Kidney (tissue), 14 donors: ENCODE results near the gene OTOP1. TPM values are rescaled to one million over a fixed set of nuclear protein-coding genes. Genes with fewer than 3 reads are reported as not detected.

Source experiments
- DNase-seq, 5 donors: peaks; one replicate each; pipeline ENCODE4 v3.0.0-alpha.2; 2013 to 2020
- FAIRE-seq: peaks from 2 replicates; lab custom pipeline; 2012; peaks lifted over from hg19 to GRCh38; lab: Jason Lieb, UNC
- H3K27ac ChIP-seq, 2 donors: one replicate each; pipeline ENCODE4 v1.7.0; 2013; ENCODE audit warnings: low read depth in 2 of 2, low read length in 2 of 2, inconsistent platforms in 1 of 2
- H3K27me3 ChIP-seq: one replicate; pipeline ENCODE4 v1.7.1; 2013; ENCODE audit warnings: low read length, inconsistent platforms; ENCODE audit not compliant: control insufficient read depth, insufficient read depth
- H3K36me3 ChIP-seq, 3 donors: one replicate each; pipeline versions ENCODE4 v1.7.0 to v1.7.1; 2013; ENCODE audit warnings: low read length in 3 of 3, control low read depth in 1 of 3, inconsistent platforms in 1 of 3; ENCODE audit not compliant: insufficient read depth in 3 of 3, control insufficient read depth in 2 of 3
- H3K4me1 ChIP-seq, 3 donors: one replicate each; pipeline versions ENCODE4 v1.7.0 to v1.7.1; 2013; ENCODE audit warnings: low read length in 3 of 3, inconsistent platforms in 1 of 3, low read depth in 1 of 3; ENCODE audit not compliant: control insufficient read depth in 2 of 3, insufficient read depth in 2 of 3
- H3K4me3 ChIP-seq, 3 donors: one replicate each; pipeline versions ENCODE4 v1.7.0 to v1.8.1; 2013; ENCODE audit warnings: low read length in 3 of 3, control low read depth in 1 of 3, inconsistent platforms in 1 of 3
- H3K9ac ChIP-seq, 3 donors: one replicate each; pipeline versions ENCODE4 v1.7.0 to v1.7.1; 2013; ENCODE audit warnings: low read length in 3 of 3, control low read depth in 1 of 3, inconsistent platforms in 1 of 3
- H3K9me3 ChIP-seq, 3 donors: one replicate each; pipeline versions ENCODE4 v1.7.0 to v1.7.1; 2013; ENCODE audit warnings: low read length in 3 of 3, control low read depth in 1 of 3, inconsistent platforms in 1 of 3; ENCODE audit not compliant: control insufficient read depth in 2 of 3, insufficient read depth in 1 of 3
- CTCF ChIP-seq: IDR thresholded peaks from 3 replicates; pipeline ENCODE4 v1.5.1; 2012; ENCODE audit warnings: mild to moderate bottlenecking, moderate library complexity, borderline replicate concordance; ENCODE audit not compliant: insufficient read depth; ENCODE audit errors: extremely low read depth
- intact Hi-C: fragments of 100-400 bp; cut with DNase I; formaldehyde crosslinking; loops from one replicate; pipeline ENCODE4 v1.11.1; 2022
- polyA plus RNA-seq: library from polyadenylated mRNA; stranded (reverse); fragments of 350-450 nt; fragmentation: Illumina TruSeq; extraction: RNeasy Lipid Tissue Mini Kit (QIAGEN cat#74804); gene quantifications from one replicate; pipeline ENCODE4 v1.2.3, GENCODE V29; 2014; ENCODE audit warnings: low read depth, low replicate concordance; ENCODE audit not compliant: insufficient read depth
- total RNA-seq: library from RNA; stranded (reverse); fragmentation: NEBNext Ultra II Directional; extraction: Animal tissue kit (Norgen Biotek cat#: 25700); gene quantifications from one replicate; pipeline ENCODE4 v1.2.1, GENCODE V29; 2021
- donor health status: control.
- donor health status: control.
- donor health status: control.
- donor health status: control.
- donor health status: control.
- donor health status: DM: yes; HTN: yes; CAD: no.
- donor health status: Normal renal cell carcinoma (clear cell type).

The OTOP1 gene
- total and polyA plus RNA-seq, 2 donors from 2014 or later = not detected

GRCh38 chr4:4248885-4249203 is 22.1 kb upstream of the OTOP1 start:
- Histone ChIP-seq H3K27me3 (no peaks in the 10 kb centered on the region), H3K9me3 (no peaks in the 10 kb centered on the region), H3K27ac (peak overlapping the region; percentile 97 to 98), H3K9ac (peak overlapping the region; percentile 75 to 97 (median 93)), H3K36me3 (peaks cover 5 to 11% (median 8%) of the 10 kb centered on the region in 3 donors), H3K4me1 (peaks cover 4 to 14% (median 13%) of the 10 kb centered on the region in 3 donors), H3K4me3 (peak overlapping the region; percentile 95 to 99 (median 95))
- intact Hi-C loops = no loop called here
- DNase-seq (no peak), FAIRE-seq (no peak)
- no peak for TF ChIP-seq CTCF

GRCh38 chr4:4248029-4248884 is 21.5 kb upstream of the OTOP1 start, which contains the start of gene TMEM128:
Gene TMEM128, minus strand, starts transcription at chr4:4248223. Its CDS starts 21 bp downstream, at chr4:4248202.
- peaks cover 5 to 16% (median 14%) of the 10 kb centered on the region in 3 donors for H3K36me3 ChIP-seq
- no peaks in the 10 kb centered on the region for H3K9me3 ChIP-seq
- DNase-seq (peak; percentile 96 to 98 (median 97)), FAIRE-seq (no peak)
- intact Hi-C loops = no loop called here
- peak; percentile 8 for TF ChIP-seq CTCF
- peak within 1 kb of the TSS; percentile 75 to 97 (median 93) for H3K9ac ChIP-seq
- peaks cover 4 to 14% (median 13%) of the 10 kb centered on the region in 3 donors for H3K4me1 ChIP-seq
- H3K4me3 ChIP-seq = peak within 1 kb of the TSS; percentile 95 to 99 (median 95)
- peak within 1 kb of the TSS; percentile 97 to 98 for H3K27ac ChIP-seq
- H3K27me3 ChIP-seq = no peaks in the 10 kb centered on the region

- intact Hi-C loops = no loop called here
- Histone ChIP-seq H3K27me3 (no peaks in the 10 kb centered on the region), H3K9ac (peak overlapping the region; percentile 75 to 97 (median 93)), H3K4me1 (peaks cover 4 to 14% (median 13%) of the 10 kb centered on the region in 3 donors), H3K4me3 (peak overlapping the region; percentile 95 to 99 (median 95)), H3K9me3 (no peaks in the 10 kb centered on the region), H3K36me3 (peaks cover 5 to 16% (median 14%) of the 10 kb centered on the region in 3 donors), H3K27ac (peak overlapping the region; percentile 97 to 98)
- FAIRE-seq = no peak
- TF ChIP-seq CTCF = no peak
- DNase-seq = no peak
Observed at GRCh38 chr4:4247696-4248028, 20.9 kb upstream of the OTOP1 start.
